NCI-H187 treated with DMSO at 0.1 percent for 48 hours (cell line): ENCODE results near the gene ZP1.

Experiments
- DNase-seq: peaks from one replicate; lab custom pipeline; 2025; lab: John Stamatoyannopoulos, UW

The ZP1 gene

GRCh38 chr11:60844045-60844869, 23.1 kb upstream of the ZP1 start:
- no peak for DNase-seq

- no peak for DNase-seq
These were observed 22.5 kb upstream of the ZP1 start for GRCh38 chr11:60844870-60845221.

GRCh38 chr11:60845338-60845737, 22.0 kb upstream of the ZP1 start:
- no peak for DNase-seq

- no peak for DNase-seq
These were observed 20.1 kb upstream of the ZP1 start for GRCh38 chr11:60847281-60847680.

GRCh38 chr11:60847896-60848295, 19.4 kb upstream of the ZP1 start:
- DNase-seq: no peak

GRCh38 chr11:60848714-60849151, 18.6 kb upstream of the ZP1 start:
- no peak for DNase-seq

- DNase-seq: no peak
These were observed 17.5 kb upstream of the ZP1 start for GRCh38 chr11:60849641-60850520.

GRCh38 chr11:60851327-60852104, 15.8 kb upstream of the ZP1 start:
- no peak for DNase-seq

GRCh38 chr11:60852117-60852981, 15.0 kb upstream of the ZP1 start:
- DNase-seq: no peak

- DNase-seq: no peak
These were observed 14.1 kb upstream of the ZP1 start for GRCh38 chr11:60852982-60853950.

GRCh38 chr11:60854140-60854846, 13.0 kb upstream of the ZP1 start:
- no peak for DNase-seq

- no peak for DNase-seq
These were observed 12.3 kb upstream of the ZP1 start for GRCh38 chr11:60854847-60855725.

- no peak for DNase-seq
These were observed 11.4 kb upstream of the ZP1 start, which contains the start of gene PTGDR2 for GRCh38 chr11:60855726-60856633. TSS of gene PTGDR2 (minus strand) at chr11:60855950. CDS start at chr11:60853722, 2,228 bp downstream.

- no peak for DNase-seq
These were observed 9.7 kb upstream of the ZP1 start for GRCh38 chr11:60857378-60858232.

GRCh38 chr11:60858236-60858635, 9.1 kb upstream of the ZP1 start:
- no peak for DNase-seq

- DNase-seq: no peak
These were observed 8.4 kb upstream of the ZP1 start for GRCh38 chr11:60858731-60859464.
